SK-N-SH treated with all-trans-retinoic acid at 6 μM for 48 hours (cell line): ENCODE results near the gene OR4C6.

Experiments
- ATAC-seq: fragments of 200-7000 bp; cut with Tn5 transposase; 3 replicates; pipeline ENCODE4 v1.9.1; 2020; ENCODE audit warnings: mild to moderate bottlenecking, moderate library complexity
- ARNTL ChIP-seq: fragments of 450-650 bp; formaldehyde crosslinking; IDR thresholded peaks from 2 replicates; pipeline ENCODE4 v1.5.0; 2020; ENCODE audit warnings: low read depth, mild to moderate bottlenecking, moderate library complexity, borderline replicate concordance
- BACH2 ChIP-seq: fragments of 250-450 bp; sonication (Bioruptor Pico); IDR thresholded peaks from 2 replicates; pipeline ENCODE4 v1.9.0; 2021; ENCODE audit warnings: mild to moderate bottlenecking, borderline replicate concordance
- CREB5 ChIP-seq: fragments of 250-450 bp; sonication (Bioruptor Pico); IDR thresholded peaks from 2 replicates; pipeline ENCODE4 v1.5.1; 2020; ENCODE audit warnings: low read depth, mild to moderate bottlenecking, moderate library complexity
- CSDC2 ChIP-seq: fragments of 250-450 bp; sonication (Bioruptor Pico); IDR thresholded peaks from 2 replicates; pipeline ENCODE4 v1.5.0; 2020; ENCODE audit warnings: mild to moderate bottlenecking, moderate library complexity
- CSRNP3 ChIP-seq: fragments of 250-450 bp; sonication (Bioruptor Pico); IDR thresholded peaks from 2 replicates; pipeline ENCODE4 v1.5.1; 2021; ENCODE audit warnings: mild to moderate bottlenecking, moderate library complexity
- ESRRG ChIP-seq: fragments of 250-450 bp; sonication (Bioruptor Pico); IDR thresholded peaks from 2 replicates; pipeline ENCODE4 v1.6.1; 2021; ENCODE audit warnings: mild to moderate bottlenecking
- GLIS3 ChIP-seq: fragments of 250-450 bp; sonication (Bioruptor Pico); IDR thresholded peaks from 2 replicates; pipeline ENCODE4 v1.5.0; 2020; ENCODE audit warnings: mild to moderate bottlenecking, moderate library complexity
- OSR1 ChIP-seq: fragments of 250-450 bp; sonication (Bioruptor Pico); IDR thresholded peaks from 2 replicates; pipeline ENCODE4 v1.8.0; 2022; ENCODE audit warnings: moderate library complexity, mild to moderate bottlenecking, inconsistent platforms
- PATZ1 ChIP-seq: fragments of 250-450 bp; sonication (Bioruptor Pico); IDR thresholded peaks from 2 replicates; pipeline ENCODE4 v1.8.0; 2020; ENCODE audit warnings: mild to moderate bottlenecking, moderate library complexity, borderline replicate concordance
- POU6F1 ChIP-seq: fragments of 250-450 bp; sonication (Bioruptor Pico); IDR thresholded peaks from 2 replicates; pipeline ENCODE4 v1.8.0; 2021; ENCODE audit warnings: low read depth, mild to moderate bottlenecking, moderate library complexity, borderline replicate concordance
- PPARA ChIP-seq: fragments of 250-450 bp; sonication (Bioruptor Pico); IDR thresholded peaks from 2 replicates; pipeline ENCODE4 v1.5.0; 2020; ENCODE audit warnings: mild to moderate bottlenecking, borderline replicate concordance
- RARB ChIP-seq: fragments of 250-450 bp; sonication (Bioruptor Pico); IDR thresholded peaks from 2 replicates; pipeline ENCODE4 v1.8.0; 2021; ENCODE audit warnings: mild to moderate bottlenecking, moderate library complexity
- TCF4 ChIP-seq: fragments of 250-450 bp; sonication (Bioruptor Pico); IDR thresholded peaks from 2 replicates; pipeline ENCODE4 v1.8.0; 2021; ENCODE audit warnings: mild to moderate bottlenecking, moderate library complexity, borderline replicate concordance
- TOX ChIP-seq: fragments of 250-450 bp; sonication (Bioruptor Pico); IDR thresholded peaks from 2 replicates; pipeline ENCODE4 v1.8.0; 2021; ENCODE audit warnings: mild to moderate bottlenecking, moderate library complexity, borderline replicate concordance
- TSHZ2 ChIP-seq: fragments of 250-450 bp; sonication (Bioruptor Pico); IDR thresholded peaks from 2 replicates; pipeline ENCODE4 v1.5.0; 2020; ENCODE audit warnings: mild to moderate bottlenecking, moderate library complexity
- ZC3H10 ChIP-seq: fragments of 250-450 bp; sonication (Bioruptor Pico); IDR thresholded peaks from 2 replicates; pipeline ENCODE4 v1.5.1; 2021; ENCODE audit warnings: mild to moderate bottlenecking, moderate library complexity
- ZFP3 ChIP-seq: fragments of 250-450 bp; sonication (Bioruptor Pico); IDR thresholded peaks from 2 replicates; pipeline ENCODE4 v1.5.0; 2020; ENCODE audit warnings: mild to moderate bottlenecking, moderate library complexity
- ZFP30 ChIP-seq: fragments of 450-650 bp; formaldehyde crosslinking; IDR thresholded peaks from 2 replicates; pipeline ENCODE4 v1.5.0; 2022; ENCODE audit warnings: mild to moderate bottlenecking, moderate library complexity
- ZNF565 ChIP-seq: fragments of 450-650 bp; formaldehyde crosslinking; conservative IDR thresholded peaks from 2 replicates; pipeline ENCODE4 v1.5.0; 2020; ENCODE audit warnings: low read depth, mild to moderate bottlenecking, moderate library complexity
- ZNF70 ChIP-seq: fragments of 450-650 bp; formaldehyde crosslinking; IDR thresholded peaks from 2 replicates; pipeline ENCODE4 v1.5.0; 2020; ENCODE audit warnings: mild to moderate bottlenecking, moderate library complexity
- ZNF8 ChIP-seq: fragments of 450-650 bp; formaldehyde crosslinking; IDR thresholded peaks from 2 replicates; pipeline ENCODE4 v1.5.0; 2020; ENCODE audit warnings: mild to moderate bottlenecking, moderate library complexity

OR4C6 gene

GRCh38 chr11:55669376-55669775 lies 7.4 kb downstream of the OR4C6 start:
- ATAC-seq, result no peak
- TF ChIP-seq TCF4 (CRISPR knock-in tag) (no peak), CSRNP3 (CRISPR knock-in tag) (no peak), ZNF70 (CRISPR knock-in tag) (no peak), BACH2 (CRISPR knock-in tag) (no peak), ZNF8 (CRISPR knock-in tag) (no peak), ZC3H10 (CRISPR knock-in tag) (no peak), OSR1 (CRISPR knock-in tag) (no peak), PPARA (no peak)

- ATAC-seq, result no peak
- TF ChIP-seq BACH2 (CRISPR knock-in tag), result no peak
These were observed 11.9 kb downstream of the OR4C6 start for GRCh38 chr11:55673860-55674259.

- ATAC-seq, result no peak
- TF ChIP-seq ZNF565 (CRISPR knock-in tag) (no peak), TOX (CRISPR knock-in tag) (no peak), ZFP3 (CRISPR knock-in tag) (no peak), ZC3H10 (CRISPR knock-in tag) (no peak), GLIS3 (no peak), RARB (CRISPR knock-in tag) (no peak), ZFP30 (CRISPR knock-in tag) (no peak)
These were observed 35.8 kb downstream of the OR4C6 start for GRCh38 chr11:55697817-55698216.

- no peak for TF ChIP-seq TSHZ2 (CRISPR knock-in tag)
- TF ChIP-seq TOX (CRISPR knock-in tag), result no peak
- TF ChIP-seq ARNTL (CRISPR knock-in tag), result no peak
- no peak for TF ChIP-seq BACH2 (CRISPR knock-in tag)
- no peak for TF ChIP-seq ZNF8 (CRISPR knock-in tag)
- no peak for TF ChIP-seq POU6F1 (CRISPR knock-in tag)
- TF ChIP-seq GLIS3, result no peak
- TF ChIP-seq ZNF565 (CRISPR knock-in tag), result no peak
- no peak for TF ChIP-seq TCF4 (CRISPR knock-in tag)
- TF ChIP-seq ZFP3 (CRISPR knock-in tag), result no peak
- no peak for TF ChIP-seq OSR1 (CRISPR knock-in tag)
- no peak for ATAC-seq
These were observed 39.4 kb downstream of the OR4C6 start for GRCh38 chr11:55701429-55701828.

GRCh38 chr11:55707029-55707428 lies 45.0 kb downstream of the OR4C6 start:
- no peak for ATAC-seq
- no peak for TF ChIP-seq GLIS3
- TF ChIP-seq CSRNP3 (CRISPR knock-in tag), result no peak
- TF ChIP-seq ZFP30 (CRISPR knock-in tag), result no peak
- no peak for TF ChIP-seq OSR1 (CRISPR knock-in tag)
- no peak for TF ChIP-seq ARNTL (CRISPR knock-in tag)
- no peak for TF ChIP-seq PATZ1
- TF ChIP-seq POU6F1 (CRISPR knock-in tag), result no peak
- TF ChIP-seq ZNF8 (CRISPR knock-in tag), result no peak
- TF ChIP-seq CSDC2 (CRISPR knock-in tag), result no peak
- no peak for TF ChIP-seq RARB (CRISPR knock-in tag)
- no peak for TF ChIP-seq CREB5
- no peak for TF ChIP-seq ESRRG (CRISPR knock-in tag)
- no peak for TF ChIP-seq TCF4 (CRISPR knock-in tag)
- TF ChIP-seq ZNF565 (CRISPR knock-in tag), result no peak
